Mesothelial cell of epicardium (in vitro differentiated cells): ENCODE measurements around the gene MCM7. TPM values are rescaled to one million over a fixed set of nuclear protein-coding genes. Genes with fewer than 3 reads are reported as not detected.

Experiments used
- DNase-seq, 2 experiments: peaks; one replicate each; pipeline ENCODE4 v3.0.0; 2021; ENCODE audit warnings: low spot score in 2 of 2; ENCODE audit not compliant: unreplicated experiment in 2 of 2
- H3K27ac Mint-ChIP-seq: 2 replicates; pipeline ENCODE4 v1.8.0; 2021; ENCODE audit warnings: mixed read lengths
- H3K27me3 Mint-ChIP-seq: 2 replicates; pipeline ENCODE4 v1.8.0; 2021; ENCODE audit warnings: low read depth, mixed read lengths
- H3K36me3 Mint-ChIP-seq: 2 replicates; pipeline ENCODE4 v1.8.0; 2021; ENCODE audit warnings: mixed read lengths
- H3K4me1 Mint-ChIP-seq: 2 replicates; pipeline ENCODE4 v1.8.0; 2021; ENCODE audit warnings: mixed read lengths
- H3K4me3 Mint-ChIP-seq: 2 replicates; pipeline ENCODE4 v1.8.0; 2021; ENCODE audit warnings: mild to moderate bottlenecking, moderate library complexity, mixed read lengths
- H3K9me3 Mint-ChIP-seq: 2 replicates; pipeline ENCODE4 v1.8.0; 2021; ENCODE audit warnings: mixed read lengths
- total RNA-seq: library from RNA; stranded (reverse); gene quantifications from 3 replicates; pipeline ENCODE4 v1.2.1, GENCODE V29; 2021
- TF ChIP-seq, protein P1 (sequence below): fragments of 200-600 bp; sonication (generic); IDR thresholded peaks from one replicate; pipeline ENCODE4 v1.5.0; 2021; ENCODE audit warnings: antibody characterized with exemption; ENCODE audit not compliant: unreplicated experiment

The MCM7 gene
- total RNA-seq, 1 donor from 2014 or later, result 171 TPM

DNA sequence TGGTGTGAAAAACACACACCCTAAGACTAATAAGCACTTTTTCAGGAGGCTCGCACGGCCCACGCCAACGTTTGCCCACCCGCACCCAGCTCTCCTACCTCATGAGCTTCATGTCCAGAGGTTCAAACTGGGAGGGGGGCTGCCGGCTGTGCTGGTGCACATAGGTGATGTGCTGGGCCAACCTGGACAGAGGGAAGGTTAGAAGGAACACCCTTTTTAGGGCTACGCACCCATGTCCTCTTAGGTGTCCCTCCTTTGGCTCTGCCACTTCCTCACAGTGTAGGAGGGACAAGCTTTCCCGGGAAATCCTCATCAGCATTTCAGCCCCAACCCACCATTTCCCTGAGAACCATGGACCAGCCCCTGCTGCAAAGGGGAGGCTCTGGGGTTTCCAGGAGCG, 5.9 kb downstream of the MCM7 start:
- Mint-ChIP-seq H3K27me3 (no peaks in the 10 kb centered on the region), H3K27ac (peak overlapping the region; percentile 47), H3K9me3 (no peaks in the 10 kb centered on the region), H3K36me3 (peaks cover 75% of the 10 kb centered on the region), H3K4me3 (no peak overlapping the region), H3K4me1 (peaks cover 31% of the 10 kb centered on the region)
- TF ChIP-seq, protein P1, sequence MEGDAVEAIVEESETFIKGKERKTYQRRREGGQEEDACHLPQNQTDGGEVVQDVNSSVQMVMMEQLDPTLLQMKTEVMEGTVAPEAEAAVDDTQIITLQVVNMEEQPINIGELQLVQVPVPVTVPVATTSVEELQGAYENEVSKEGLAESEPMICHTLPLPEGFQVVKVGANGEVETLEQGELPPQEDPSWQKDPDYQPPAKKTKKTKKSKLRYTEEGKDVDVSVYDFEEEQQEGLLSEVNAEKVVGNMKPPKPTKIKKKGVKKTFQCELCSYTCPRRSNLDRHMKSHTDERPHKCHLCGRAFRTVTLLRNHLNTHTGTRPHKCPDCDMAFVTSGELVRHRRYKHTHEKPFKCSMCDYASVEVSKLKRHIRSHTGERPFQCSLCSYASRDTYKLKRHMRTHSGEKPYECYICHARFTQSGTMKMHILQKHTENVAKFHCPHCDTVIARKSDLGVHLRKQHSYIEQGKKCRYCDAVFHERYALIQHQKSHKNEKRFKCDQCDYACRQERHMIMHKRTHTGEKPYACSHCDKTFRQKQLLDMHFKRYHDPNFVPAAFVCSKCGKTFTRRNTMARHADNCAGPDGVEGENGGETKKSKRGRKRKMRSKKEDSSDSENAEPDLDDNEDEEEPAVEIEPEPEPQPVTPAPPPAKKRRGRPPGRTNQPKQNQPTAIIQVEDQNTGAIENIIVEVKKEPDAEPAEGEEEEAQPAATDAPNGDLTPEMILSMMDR, result no peak
- no peak for DNase-seq

DNA sequence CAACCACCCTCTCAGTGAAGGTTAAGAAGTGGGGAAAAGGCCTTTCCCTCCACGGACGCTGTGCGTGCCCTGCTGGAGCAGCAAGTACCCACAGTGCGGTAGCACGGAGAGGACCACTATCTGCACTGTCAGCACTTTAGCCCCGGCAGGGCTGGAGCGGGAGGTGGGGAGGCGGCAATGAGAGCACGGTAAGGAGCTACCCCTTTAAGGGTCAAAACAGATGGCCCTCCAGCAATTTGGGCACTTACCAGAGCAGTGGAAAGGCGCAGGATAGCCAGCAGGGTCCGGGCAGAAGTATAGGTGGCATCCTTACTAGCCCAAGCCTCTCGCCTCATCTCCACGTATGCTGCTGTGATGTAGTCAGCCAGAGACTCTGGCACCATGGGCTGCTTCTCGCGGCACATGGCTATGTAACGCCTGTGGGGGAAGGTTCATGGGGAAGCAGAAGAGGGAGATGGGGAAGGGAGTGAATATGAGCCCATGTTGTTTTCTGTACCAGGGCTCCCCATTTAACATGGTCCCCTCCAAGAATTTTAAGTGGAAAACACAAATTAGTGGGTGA, 7.2 kb downstream of the MCM7 start:
- DNase-seq, result no peak
- no peaks in the 10 kb centered on the region for H3K9me3 Mint-ChIP-seq
- H3K36me3 Mint-ChIP-seq, result peaks cover 66% of the 10 kb centered on the region
- no peaks in the 10 kb centered on the region for H3K27me3 Mint-ChIP-seq
- TF ChIP-seq, protein P1, result no peak
- H3K27ac Mint-ChIP-seq, result no peak overlapping the region
- peaks cover 27% of the 10 kb centered on the region for H3K4me1 Mint-ChIP-seq
- H3K4me3 Mint-ChIP-seq, result no peak overlapping the region

DNA sequence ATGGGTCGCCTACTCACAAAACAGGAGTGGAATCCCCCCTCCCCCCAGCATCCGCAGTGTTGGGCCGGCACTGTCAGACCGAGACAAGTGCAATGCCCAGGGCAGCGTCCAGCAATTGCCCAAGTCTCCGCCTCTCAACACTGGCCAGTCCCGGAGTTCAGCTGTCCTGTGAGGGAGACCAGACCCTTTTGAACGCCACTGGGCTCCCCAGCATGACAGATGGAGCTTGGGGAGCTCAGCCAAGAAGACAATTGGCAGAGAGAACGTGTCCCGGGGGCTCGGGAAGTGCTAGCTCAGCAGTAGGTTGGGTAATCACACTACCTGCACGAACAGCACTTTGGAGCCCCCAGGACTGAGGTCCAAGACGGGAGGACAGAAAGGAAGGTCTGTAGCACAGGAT, 7.7 kb downstream of the MCM7 start:
- Mint-ChIP-seq H3K4me3 (no peak overlapping the region), H3K9me3 (no peaks in the 10 kb centered on the region), H3K36me3 (peaks cover 62% of the 10 kb centered on the region), H3K27ac (no peak overlapping the region), H3K27me3 (no peaks in the 10 kb centered on the region), H3K4me1 (peaks cover 22% of the 10 kb centered on the region)
- no peak for DNase-seq
- TF ChIP-seq, protein P1, result no peak

DNA sequence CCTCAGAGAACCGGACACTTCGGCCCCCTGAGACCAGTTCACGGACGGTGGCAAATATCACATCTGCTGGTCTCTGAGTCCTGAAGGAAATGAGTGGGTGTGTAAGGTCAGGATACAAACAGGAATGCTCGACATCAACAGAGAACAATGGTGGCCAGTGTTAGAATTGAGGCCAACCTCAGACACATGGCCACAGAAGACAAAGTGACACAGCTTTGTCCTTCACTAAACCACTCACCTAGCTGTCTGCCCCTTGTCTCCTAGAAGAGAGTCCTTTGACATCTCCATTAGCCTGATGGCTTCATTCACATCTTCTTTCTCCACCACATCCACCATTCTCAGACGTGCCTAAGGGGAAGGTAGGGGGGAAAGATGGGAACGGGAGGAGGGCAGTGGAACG, 8.1 kb downstream of the MCM7 start:
- H3K9me3 Mint-ChIP-seq, result no peaks in the 10 kb centered on the region
- H3K4me3 Mint-ChIP-seq, result no peak overlapping the region
- DNase-seq, result no peak
- H3K36me3 Mint-ChIP-seq, result peaks cover 59% of the 10 kb centered on the region
- TF ChIP-seq, protein P1, result no peak
- H3K27me3 Mint-ChIP-seq, result no peaks in the 10 kb centered on the region
- peaks cover 22% of the 10 kb centered on the region for H3K4me1 Mint-ChIP-seq
- H3K27ac Mint-ChIP-seq, result peak overlapping the region; percentile 30

DNA sequence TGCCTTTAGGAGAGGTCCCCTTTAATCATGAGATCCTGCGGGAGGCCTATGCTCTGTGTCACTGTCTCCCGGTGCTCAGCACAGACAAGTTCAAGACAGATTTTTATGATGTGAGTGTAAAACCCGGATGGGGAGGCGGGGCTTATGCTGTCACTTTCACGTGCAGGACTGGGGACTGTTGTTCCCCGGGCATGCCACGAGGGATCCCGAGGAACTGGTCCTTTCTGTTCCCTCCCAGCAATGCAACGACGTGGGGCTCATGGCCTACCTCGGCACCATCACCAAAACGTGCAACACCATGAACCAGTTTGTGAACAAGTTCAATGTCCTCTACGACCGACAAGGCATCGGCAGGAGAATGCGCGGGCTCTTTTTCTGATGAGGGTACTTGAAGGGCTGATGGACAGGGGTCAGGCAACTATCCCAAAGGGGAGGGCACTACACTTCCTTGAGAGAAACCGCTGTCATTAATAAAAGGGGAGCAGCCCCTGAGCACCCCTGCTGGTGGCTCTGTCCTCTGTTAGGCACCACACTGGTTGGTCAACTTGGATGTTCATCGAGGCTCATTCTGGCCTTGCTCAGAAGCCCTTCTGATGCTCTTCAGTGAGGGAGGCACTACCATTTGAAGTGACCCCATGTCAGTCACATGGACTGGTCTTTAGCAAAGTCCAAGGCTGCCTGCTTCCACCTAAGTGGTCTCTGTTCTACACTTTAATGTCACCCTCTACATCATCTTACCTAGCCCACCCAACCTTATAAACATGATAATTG, 9.6 kb downstream of the MCM7 start:
- Mint-ChIP-seq H3K4me1 (peaks cover 17% of the 10 kb centered on the region), H3K36me3 (peaks cover 48% of the 10 kb centered on the region), H3K27me3 (no peaks in the 10 kb centered on the region), H3K4me3 (no peak overlapping the region), H3K27ac (peak overlapping the region; percentile 30), H3K9me3 (no peaks in the 10 kb centered on the region)
- TF ChIP-seq, protein P1, result no peak
- no peak for DNase-seq
